B cell (primary cell): Measurements from ENCODE around the gene POMGNT1. TPM values are rescaled to one million over a fixed set of nuclear protein-coding genes. Genes with fewer than 3 reads are reported as not detected.

Experiments
- ATAC-seq: fragments of 200-7000 bp; cut with Tn5 transposase; one replicate; pipeline ENCODE4 v1.10.0; 2021; ENCODE audit warnings: low read depth, mild to moderate bottlenecking, moderate number of reproducible peaks, moderate library complexity
- CTCF ChIA-PET: fragments of 350-600 bp; sonication (Branson Sonifier 250); formaldehyde crosslinking; loops from one replicate; lab custom pipeline; 2021; ENCODE audit warnings: antibody characterized with exemption, inconsistent platforms; lab: Charles Lee
- POLR2A ChIA-PET: fragments of 350-600 bp; sonication (Branson Sonifier 250); formaldehyde crosslinking; loops from one replicate; lab custom pipeline; 2021; ENCODE audit warnings: antibody characterized with exemption; lab: Charles Lee
- DNase-seq: peaks from one replicate; pipeline ENCODE4 v3.0.0; 2013
- H2AFZ ChIP-seq: 2 replicates; pipeline ENCODE4 v1.6.1; 2012; ENCODE audit warnings: mild to moderate bottlenecking, low read depth, low read length; ENCODE audit not compliant: insufficient read depth, poor library complexity, severe bottlenecking
- H3K27ac ChIP-seq, 2 donors: 1 replicate in 1 of 2; 2 replicates in 1 of 2; pipeline ENCODE4 v1.5.1; 2012 to 2013; ENCODE audit warnings: low read length in 2 of 2, mild to moderate bottlenecking in 2 of 2, moderate library complexity in 1 of 2
- H3K27me3 ChIP-seq, 4 experiments: fragments of 200-600 bp in 1 of 4; sonication (generic) in 1 of 4; replicated peaks in 1 of 4; 1 replicate in 2 of 4; 2 replicates in 2 of 4; pipeline versions ENCODE4 v1.6.1 to v1.7.0; 2013 to 2016; ENCODE audit warnings: low read length in 3 of 4, mild to moderate bottlenecking in 2 of 4, mixed read lengths in 1 of 4, moderate library complexity in 1 of 4; ENCODE audit not compliant: insufficient read depth in 4 of 4, control insufficient read depth in 3 of 4; ENCODE audit errors: control extremely low read depth in 1 of 4
- H3K36me3 ChIP-seq, 2 experiments: replicated peaks in 1 of 2; 1 replicate in 1 of 2; 2 replicates in 1 of 2; pipeline versions ENCODE4 v1.6.1 to v1.7.1; 2013; ENCODE audit warnings: low read length in 1 of 2; ENCODE audit not compliant: insufficient read depth in 2 of 2, control insufficient read depth in 1 of 2; ENCODE audit errors: control extremely low read depth in 1 of 2, extremely low read depth in 1 of 2
- H3K4me1 ChIP-seq, 2 donors: fragments of 200-600 bp in 1 of 2; sonication (generic) in 1 of 2; 1 replicate in 1 of 2; 2 replicates in 1 of 2; pipeline versions ENCODE4 v1.5.1 to v1.6.1; 2013 to 2017; ENCODE audit warnings: low read length in 2 of 2; ENCODE audit not compliant: control insufficient read depth in 2 of 2, insufficient read depth in 2 of 2
- H3K4me2 ChIP-seq: replicated peaks from 2 replicates; pipeline ENCODE3; 2012; ENCODE audit warnings: mild to moderate bottlenecking, low read depth, low read length; ENCODE audit not compliant: poor library complexity, severe bottlenecking
- H3K4me3 ChIP-seq, 5 experiments: fragments of 200-600 bp in 1 of 5; sonication (generic) in 1 of 5; 1 replicate in 3 of 5; 2 replicates in 2 of 5; pipeline versions ENCODE4 v1.5.1 to v1.7.0; 2011 to 2016; ENCODE audit warnings: low read length in 4 of 5, mild to moderate bottlenecking in 4 of 5, low read depth in 2 of 5, control low read depth in 1 of 5, moderate library complexity in 1 of 5; ENCODE audit not compliant: insufficient read depth in 1 of 5; ENCODE audit errors: control extremely low read depth in 1 of 5, extremely low read depth in 1 of 5
- H3K79me2 ChIP-seq: fragments of 200-600 bp; sonication (generic); one replicate; pipeline ENCODE4 v1.6.0; 2016; ENCODE audit warnings: low read length; ENCODE audit not compliant: control insufficient read depth, insufficient read depth
- H3K9ac ChIP-seq: fragments of 200-600 bp; sonication (generic); 2 replicates; pipeline ENCODE4 v1.6.1; 2017; ENCODE audit warnings: mild to moderate bottlenecking, low read length, moderate library complexity
- H3K9me3 ChIP-seq, 3 donors: one replicate each; pipeline versions ENCODE4 v1.6.1 to v1.7.1; 2013; ENCODE audit warnings: low read length in 2 of 3; ENCODE audit not compliant: control insufficient read depth in 2 of 3, insufficient read depth in 1 of 3; ENCODE audit errors: control extremely low read depth in 1 of 3
- H4K20me1 ChIP-seq: 2 replicates; pipeline ENCODE4 v1.6.0; 2012; ENCODE audit warnings: mild to moderate bottlenecking, low read length; ENCODE audit not compliant: insufficient read depth, control insufficient read depth, poor library complexity, severe bottlenecking
- H3K27ac Mint-ChIP-seq: one replicate; pipeline ENCODE4 v1.8.0; 2021; ENCODE audit warnings: mixed read lengths
- H3K27me3 Mint-ChIP-seq: one replicate; pipeline ENCODE4 v1.8.0; 2021; ENCODE audit warnings: mixed read lengths
- H3K4me1 Mint-ChIP-seq: one replicate; pipeline ENCODE4 v1.8.0; 2021; ENCODE audit warnings: mixed read lengths
- H3K4me3 Mint-ChIP-seq: one replicate; pipeline ENCODE4 v1.8.0; 2021; ENCODE audit warnings: mixed read lengths
- H3K9me3 Mint-ChIP-seq: one replicate; pipeline ENCODE4 v1.8.0; 2022; ENCODE audit warnings: mixed read lengths; ENCODE audit not compliant: insufficient read depth
- CTCF ChIP-seq: fragments of 200-600 bp; IDR thresholded peaks from one replicate; pipeline ENCODE4 v1.8.0; 2022; ENCODE audit warnings: antibody characterized with exemption, mild to moderate bottlenecking
- EZH2 ChIP-seq: IDR thresholded peaks from 2 replicates; pipeline ENCODE4 v1.6.1; 2012; ENCODE audit warnings: borderline replicate concordance, low read depth, mild to moderate bottlenecking, moderate library complexity, low read length; ENCODE audit not compliant: insufficient read depth, poor library complexity, severe bottlenecking
- WGBS: methylation state at CpG from one replicate; pipeline ENCODE4 v1.1.5; 2013; ENCODE audit warnings: missing lambda C conversion rate; ENCODE audit not compliant: insufficient coverage; 5-methylcytosine and 5-hydroxymethylcytosine counted together
- intact Hi-C: fragments of 100-400 bp; cut with micrococcal nuclease; formaldehyde crosslinking; loops from one replicate; pipeline ENCODE4 v1.10.0; 2022
- polyA plus RNA-seq: library from polyadenylated mRNA; depleted of rRNA; stranded (reverse); fragments of >200 nt; gene quantifications from 2 replicates; pipeline ENCODE4 v1.2.3, GENCODE V29; 2012
- total RNA-seq, 2 donors: library from RNA; stranded (reverse); fragments of 120-200 nt in 1 of 2; gene quantifications; 1 replicate in 1 of 2; 2 replicates in 1 of 2; pipeline versions ENCODE4 v1.2.3 to v1.2.4, GENCODE V29; 2013 to 2022

The POMGNT1 gene
- total and polyA plus RNA-seq, 2 donors (not counting 1 experiment from before 2014, with no cell fraction given): 32.6 to 51.0 TPM

GRCh38 chr1:46180082-46180616 lies 18.1 kb downstream of the POMGNT1 start:
- no peak overlapping the region for H3K4me3 ChIP-seq
- peaks cover 14 to 19% of the 10 kb centered on the region in 2 donors for H3K4me1 ChIP-seq
- intact Hi-C loops: no loop called here
- no peak for ATAC-seq
- Mint-ChIP-seq H3K4me3 (no peak overlapping the region), H3K27me3 (no peaks in the 10 kb centered on the region), H3K27ac (no peak overlapping the region), H3K4me1 (peaks cover 11% of the 10 kb centered on the region), H3K9me3 (no peaks in the 10 kb centered on the region)
- H3K4me2 ChIP-seq: no peak overlapping the region
- H3K27me3 ChIP-seq: no peaks in the 10 kb centered on the region
- DNase-seq: peak; percentile 27
- H3K9me3 ChIP-seq: no peaks in the 10 kb centered on the region
- H3K9ac ChIP-seq: no peak overlapping the region
- H2AFZ ChIP-seq: no peak overlapping the region
- CTCF ChIA-PET: interaction anchor here (1.4 to 13.8 kb wide), 4 partner anchors 13 to 494 kb away, joined by 3 to 249 read pairs (median 10); partner anchors contain the start of gene GPBP1L1
- no peak overlapping the region for H3K27ac ChIP-seq
- TF ChIP-seq CTCF: no peak
- no peak for TF ChIP-seq EZH2
- H3K79me2 ChIP-seq: no peaks in the 10 kb centered on the region
- POLR2A ChIA-PET: interaction anchor here (0.6 kb wide), 1 partner anchor 52 kb away, joined by 5 read pairs; no protein-coding TSS in a partner anchor
- no peaks in the 10 kb centered on the region for H3K36me3 ChIP-seq
- no peaks in the 10 kb centered on the region for H4K20me1 ChIP-seq
- WGBS: 62% methylated on average over 8 of the region's 12 CpGs
